OCI-LY7 (cell line): ENCODE measurements around the gene PLAAT3.

Experiments used
- EZH2phosphoT487 ChIP-seq: fragments of 200-600 bp; sonication (generic); IDR thresholded peaks from 2 replicates; pipeline ENCODE4 v1.6.1; 2018; ENCODE audit warnings: low read depth, borderline replicate concordance, mild to moderate bottlenecking, mixed run types, antibody characterized with exemption, low read length, moderate library complexity, mixed read lengths
- TF ChIP-seq, protein P1 (sequence below): fragments of 200-600 bp; sonication (generic); conservative IDR thresholded peaks from 2 replicates; pipeline ENCODE4 v1.5.1; 2014; ENCODE audit warnings: mild to moderate bottlenecking, antibody characterized with exemption, low read length, moderate library complexity, mixed read lengths

DNA sequence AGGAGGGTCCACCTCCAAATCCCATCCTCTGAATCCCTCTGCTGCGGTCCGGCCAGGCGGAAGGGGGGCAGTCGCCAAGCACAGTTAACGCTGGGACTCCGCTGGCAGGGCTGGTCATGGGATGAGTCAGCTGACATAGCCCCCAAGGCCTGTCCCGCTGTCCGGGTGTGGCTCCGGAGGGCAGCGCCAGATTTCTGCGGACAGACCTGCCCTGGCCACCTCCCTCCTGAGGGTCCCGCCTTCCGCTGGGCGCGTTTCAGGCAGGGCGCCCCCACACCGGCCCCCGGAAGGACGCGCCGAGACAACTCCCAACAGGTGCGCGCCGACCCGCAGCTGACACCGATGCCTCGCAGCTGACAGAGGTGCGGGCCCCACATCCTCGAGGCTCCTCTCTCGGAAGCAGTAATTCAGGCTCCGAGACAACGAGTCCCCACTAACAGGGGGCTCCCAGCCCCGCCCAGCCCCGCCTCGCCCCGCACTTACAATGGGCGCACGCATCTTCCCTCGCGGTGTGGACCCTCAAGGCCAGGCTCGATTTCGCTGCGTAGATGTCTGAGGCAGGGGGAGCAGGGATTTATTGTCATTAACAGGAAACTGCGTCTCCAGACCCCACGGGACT lies 607 bp downstream of the PLAAT3 start:
- TF ChIP-seq, protein P1, sequence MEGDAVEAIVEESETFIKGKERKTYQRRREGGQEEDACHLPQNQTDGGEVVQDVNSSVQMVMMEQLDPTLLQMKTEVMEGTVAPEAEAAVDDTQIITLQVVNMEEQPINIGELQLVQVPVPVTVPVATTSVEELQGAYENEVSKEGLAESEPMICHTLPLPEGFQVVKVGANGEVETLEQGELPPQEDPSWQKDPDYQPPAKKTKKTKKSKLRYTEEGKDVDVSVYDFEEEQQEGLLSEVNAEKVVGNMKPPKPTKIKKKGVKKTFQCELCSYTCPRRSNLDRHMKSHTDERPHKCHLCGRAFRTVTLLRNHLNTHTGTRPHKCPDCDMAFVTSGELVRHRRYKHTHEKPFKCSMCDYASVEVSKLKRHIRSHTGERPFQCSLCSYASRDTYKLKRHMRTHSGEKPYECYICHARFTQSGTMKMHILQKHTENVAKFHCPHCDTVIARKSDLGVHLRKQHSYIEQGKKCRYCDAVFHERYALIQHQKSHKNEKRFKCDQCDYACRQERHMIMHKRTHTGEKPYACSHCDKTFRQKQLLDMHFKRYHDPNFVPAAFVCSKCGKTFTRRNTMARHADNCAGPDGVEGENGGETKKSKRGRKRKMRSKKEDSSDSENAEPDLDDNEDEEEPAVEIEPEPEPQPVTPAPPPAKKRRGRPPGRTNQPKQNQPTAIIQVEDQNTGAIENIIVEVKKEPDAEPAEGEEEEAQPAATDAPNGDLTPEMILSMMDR: no peak
- no peak for TF ChIP-seq EZH2phosphoT487
